Gastrocnemius medialis (tissue), 4 donors: ENCODE data around the gene SORCS1.

ENCODE experiments used
- CTCF ChIP-seq, 5 experiments: fragments of 450-650 bp in 3 of 5; fragments of 200-600 bp in 2 of 5; sonication (generic) in 2 of 5; IDR thresholded peaks in 4 of 5; conservative IDR thresholded peaks in 1 of 5; 1 replicate in 4 of 5; 2 replicates in 1 of 5; pipeline ENCODE4 v1.5.1; 2016 to 2019; ENCODE audit warnings: antibody characterized with exemption in 5 of 5, mild to moderate bottlenecking in 3 of 5, moderate library complexity in 3 of 5
- POLR2A ChIP-seq, 2 donors: fragments of 450-650 bp; IDR thresholded peaks; one replicate each; pipeline ENCODE4 v1.6.1; 2017; ENCODE audit warnings: antibody characterized with exemption in 2 of 2, mild to moderate bottlenecking in 2 of 2, moderate library complexity in 2 of 2

- TF ChIP-seq CTCF (IDR thresholded peaks at IDR 0.05 in 4 of 5, conservative IDR thresholded peaks at IDR 0.05 in 1 of 5) (no peak), POLR2A (IDR thresholded peaks at IDR 0.05) (no peak)
Observed at GRCh38 chr10:106712988-106713387, 451.5 kb downstream of the SORCS1 start.
